Measurements from ENCODE around the gene ETV6. TPM values are rescaled to one million over a fixed set of nuclear protein-coding genes. Genes with fewer than 3 reads are reported as not detected.
A peak's percentile ranks its signal among the peaks of the same experiment; 100 is the strongest.

The ETV6 gene
- total RNA-seq, 2 experiments from 2014 or later: 28.5 to 30.2 TPM

DNA sequence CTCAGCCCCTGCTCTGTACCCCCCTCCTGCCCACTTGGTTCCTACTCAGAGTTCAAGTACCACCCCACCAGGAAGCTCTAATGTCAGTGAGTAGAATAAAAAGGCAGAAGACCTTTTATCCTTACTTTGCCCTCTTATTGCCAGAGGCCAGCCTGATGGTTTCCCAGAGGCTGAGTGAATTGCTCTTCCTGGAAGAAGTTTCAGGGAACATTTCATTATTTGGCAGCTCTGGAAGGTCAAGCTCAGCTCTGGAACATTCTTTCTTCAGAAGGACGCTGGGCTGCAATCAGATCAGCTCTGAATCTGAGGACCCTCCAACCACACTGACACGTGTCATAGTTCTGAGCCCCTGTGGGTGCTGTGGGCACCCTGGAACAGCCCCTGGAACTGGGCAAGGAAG is 188.9 kb downstream of the ETV6 start:
- Histone ChIP-seq H3K4me3 (ENCODE audit: low read length) (no peak overlapping the region), H3K4me1 (ENCODE audit: insufficient read depth, low read length) (peaks cover 18% of the 10 kb centered on the region), H3K9me3 (ENCODE audit: control insufficient read depth in 1 of 2, insufficient read depth in 1 of 2, low read length in 2 of 2) (no peaks in the 10 kb centered on the region), H3K27ac (ENCODE audit: low read depth in 1 of 2, low read length in 2 of 2) (no peak overlapping the region), H3K36me3 (ENCODE audit: insufficient read depth, low read length) (peaks cover 36% of the 10 kb centered on the region), H3K27me3 (ENCODE audit: control insufficient read depth in 1 of 2, insufficient read depth in 2 of 2, low read length in 2 of 2) (no peaks in the 10 kb centered on the region)
- intact Hi-C loops (cut with DNase I, micrococcal nuclease): no loop called here
- peaks cover 34% of the 10 kb centered on the region for H3K4me1 Mint-ChIP-seq (ENCODE audit: low read depth)
- POLR2A ChIA-PET: no interaction called here
- no peak for DNase-seq
- H3K27me3 Mint-ChIP-seq: no peaks in the 10 kb centered on the region
- no peaks in the 10 kb centered on the region for H3K9me3 Mint-ChIP-seq
- H3K36me3 Mint-ChIP-seq (ENCODE audit: low read depth): peaks cover 52% of the 10 kb centered on the region
- H3K27ac Mint-ChIP-seq: no peak overlapping the region
- TF ChIP-seq, protein P1, sequence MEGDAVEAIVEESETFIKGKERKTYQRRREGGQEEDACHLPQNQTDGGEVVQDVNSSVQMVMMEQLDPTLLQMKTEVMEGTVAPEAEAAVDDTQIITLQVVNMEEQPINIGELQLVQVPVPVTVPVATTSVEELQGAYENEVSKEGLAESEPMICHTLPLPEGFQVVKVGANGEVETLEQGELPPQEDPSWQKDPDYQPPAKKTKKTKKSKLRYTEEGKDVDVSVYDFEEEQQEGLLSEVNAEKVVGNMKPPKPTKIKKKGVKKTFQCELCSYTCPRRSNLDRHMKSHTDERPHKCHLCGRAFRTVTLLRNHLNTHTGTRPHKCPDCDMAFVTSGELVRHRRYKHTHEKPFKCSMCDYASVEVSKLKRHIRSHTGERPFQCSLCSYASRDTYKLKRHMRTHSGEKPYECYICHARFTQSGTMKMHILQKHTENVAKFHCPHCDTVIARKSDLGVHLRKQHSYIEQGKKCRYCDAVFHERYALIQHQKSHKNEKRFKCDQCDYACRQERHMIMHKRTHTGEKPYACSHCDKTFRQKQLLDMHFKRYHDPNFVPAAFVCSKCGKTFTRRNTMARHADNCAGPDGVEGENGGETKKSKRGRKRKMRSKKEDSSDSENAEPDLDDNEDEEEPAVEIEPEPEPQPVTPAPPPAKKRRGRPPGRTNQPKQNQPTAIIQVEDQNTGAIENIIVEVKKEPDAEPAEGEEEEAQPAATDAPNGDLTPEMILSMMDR (IDR thresholded peaks at IDR 0.05): no peak
- no peak for ATAC-seq (ENCODE audit: poor library complexity)
- H3K4me3 Mint-ChIP-seq: no peak overlapping the region
- CTCF ChIA-PET: no interaction called here

DNA sequence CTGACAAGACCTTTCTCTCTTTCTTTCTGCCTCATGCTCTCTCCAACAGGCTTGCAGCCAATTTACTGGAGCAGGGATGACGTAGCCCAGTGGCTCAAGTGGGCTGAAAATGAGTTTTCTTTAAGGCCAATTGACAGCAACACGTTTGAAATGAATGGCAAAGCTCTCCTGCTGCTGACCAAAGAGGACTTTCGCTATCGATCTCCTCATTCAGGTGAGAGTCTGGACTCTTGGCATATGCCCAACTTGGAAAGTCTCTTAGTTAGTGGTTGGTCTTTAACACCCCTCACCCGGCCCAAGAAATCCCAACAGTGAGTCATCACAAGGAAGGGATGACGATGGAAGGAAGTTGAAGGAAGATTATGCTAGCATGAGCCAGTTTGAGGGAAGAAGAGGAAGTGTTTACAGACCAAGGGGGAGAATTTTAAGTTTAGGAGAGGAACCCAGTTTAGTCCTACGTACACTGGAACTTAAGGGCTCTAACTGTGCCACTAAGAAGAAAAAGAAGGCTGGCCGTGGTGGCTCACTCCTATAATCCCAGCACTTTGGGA is 189.7 kb downstream of the ETV6 start:
- Mint-ChIP-seq H3K36me3 (ENCODE audit: low read depth) (peaks cover 60% of the 10 kb centered on the region), H3K9me3 (no peaks in the 10 kb centered on the region), H3K27me3 (no peaks in the 10 kb centered on the region), H3K4me1 (ENCODE audit: low read depth) (peaks cover 27% of the 10 kb centered on the region), H3K27ac (no peak overlapping the region), H3K4me3 (no peak overlapping the region)
- Histone ChIP-seq H3K4me3 (ENCODE audit: low read length) (no peak overlapping the region), H3K9me3 (ENCODE audit: control insufficient read depth in 1 of 2, insufficient read depth in 1 of 2, low read length in 2 of 2) (no peaks in the 10 kb centered on the region), H3K27ac (ENCODE audit: low read depth in 1 of 2, low read length in 2 of 2) (no peak overlapping the region), H3K36me3 (ENCODE audit: insufficient read depth, low read length) (peaks cover 36% of the 10 kb centered on the region), H3K27me3 (ENCODE audit: control insufficient read depth in 1 of 2, insufficient read depth in 2 of 2, low read length in 2 of 2) (no peaks in the 10 kb centered on the region), H3K4me1 (ENCODE audit: insufficient read depth, low read length) (peaks cover 18% of the 10 kb centered on the region)
- TF ChIP-seq, protein P1 (IDR thresholded peaks at IDR 0.05): no peak
- ATAC-seq (ENCODE audit: poor library complexity) (no peak), DNase-seq (peak in 2 of 14 experiments; percentile 54 to 58)
- ChIA-PET POLR2A (interaction anchor here (0.6 kb wide), 1 partner anchor 80 kb away, joined by 3 read pairs; no protein-coding TSS in a partner anchor), CTCF (no interaction called here)
- intact Hi-C loops (cut with DNase I, micrococcal nuclease): no loop called here

DNA sequence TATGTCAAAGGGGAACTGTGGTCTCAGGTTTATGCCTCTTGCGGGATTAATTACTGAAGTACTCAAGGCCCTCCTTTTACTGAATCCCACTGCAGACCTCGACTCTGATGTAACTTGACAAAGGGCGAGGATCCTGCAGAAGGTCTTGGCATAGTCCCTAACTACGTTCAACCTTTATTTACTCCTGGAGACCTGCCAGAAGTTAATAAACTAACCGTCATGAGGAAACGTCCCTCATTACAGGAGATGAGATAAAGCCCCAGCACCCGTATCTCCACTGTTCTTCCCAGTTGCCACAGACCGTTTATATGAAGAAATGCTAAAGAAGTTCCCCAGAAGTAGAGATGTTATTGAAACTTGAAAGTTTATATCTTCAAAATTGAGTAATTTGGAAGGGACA is 190.9 kb downstream of the ETV6 start:
- no peak overlapping the region for H3K27ac Mint-ChIP-seq
- TF ChIP-seq, protein P1 (IDR thresholded peaks at IDR 0.05): no peak
- Histone ChIP-seq H3K9me3 (ENCODE audit: control insufficient read depth in 1 of 2, insufficient read depth in 1 of 2, low read length in 2 of 2) (no peaks in the 10 kb centered on the region), H3K27ac (ENCODE audit: low read depth in 1 of 2, low read length in 2 of 2) (no peak overlapping the region), H3K27me3 (ENCODE audit: control insufficient read depth in 1 of 2, insufficient read depth in 2 of 2, low read length in 2 of 2) (no peaks in the 10 kb centered on the region), H3K36me3 (ENCODE audit: insufficient read depth, low read length) (peaks cover 40% of the 10 kb centered on the region), H3K4me1 (ENCODE audit: insufficient read depth, low read length) (peaks cover 15% of the 10 kb centered on the region), H3K4me3 (ENCODE audit: low read length) (no peak overlapping the region)
- H3K27me3 Mint-ChIP-seq: no peaks in the 10 kb centered on the region
- intact Hi-C loops (cut with DNase I, micrococcal nuclease): no loop called here
- H3K4me3 Mint-ChIP-seq: no peak overlapping the region
- DNase-seq: no peak
- ChIA-PET POLR2A (no interaction called here), CTCF (no interaction called here)
- ATAC-seq (ENCODE audit: poor library complexity): no peak
- no peaks in the 10 kb centered on the region for H3K9me3 Mint-ChIP-seq
- peaks cover 68% of the 10 kb centered on the region for H3K36me3 Mint-ChIP-seq (ENCODE audit: low read depth)
- peaks cover 15% of the 10 kb centered on the region for H3K4me1 Mint-ChIP-seq (ENCODE audit: low read depth)
